Small intestine (tissue), 7 donors: ENCODE results near the gene CNGB1. TPM values are rescaled to one million over a fixed set of nuclear protein-coding genes. Genes with fewer than 3 reads are reported as not detected.

Experiments used
- DNase-seq, 2 donors: peaks; one replicate each; pipeline versions ENCODE4 v3.0.0 to v3.0.0-alpha.2; 2013
- FAIRE-seq: peaks from 2 replicates; lab custom pipeline; 2012; peaks lifted over from hg19 to GRCh38; lab: Jason Lieb, UNC
- H3K27ac ChIP-seq, 3 donors: one replicate each; pipeline ENCODE4 v1.5.1; 2013; ENCODE audit warnings: low read length in 2 of 3, mild to moderate bottlenecking in 2 of 3, control low read depth in 1 of 3, inconsistent platforms in 1 of 3, low read depth in 1 of 3, moderate library complexity in 1 of 3
- H3K27me3 ChIP-seq, 3 donors: one replicate each; pipeline ENCODE4 v1.6.1; 2013; ENCODE audit warnings: low read length in 3 of 3, inconsistent platforms in 1 of 3; ENCODE audit not compliant: control insufficient read depth in 3 of 3, insufficient read depth in 3 of 3
- H3K36me3 ChIP-seq, 3 donors: one replicate each; pipeline ENCODE4 v1.6.1; 2013; ENCODE audit warnings: low read length in 3 of 3, inconsistent platforms in 1 of 3, low read depth in 1 of 3, mild to moderate bottlenecking in 1 of 3, moderate library complexity in 1 of 3; ENCODE audit not compliant: control insufficient read depth in 3 of 3, insufficient read depth in 2 of 3
- H3K4me1 ChIP-seq, 3 donors: one replicate each; pipeline ENCODE4 v1.6.1; 2013; ENCODE audit warnings: low read length in 2 of 3, inconsistent platforms in 1 of 3, low read depth in 1 of 3, mild to moderate bottlenecking in 1 of 3, moderate library complexity in 1 of 3; ENCODE audit not compliant: control insufficient read depth in 3 of 3, insufficient read depth in 2 of 3
- H3K4me3 ChIP-seq, 3 donors: one replicate each; pipeline ENCODE4 v1.5.1; 2013; ENCODE audit warnings: low read length in 3 of 3, control low read depth in 1 of 3, inconsistent platforms in 1 of 3, low read depth in 1 of 3, mild to moderate bottlenecking in 1 of 3, moderate library complexity in 1 of 3
- H3K9me3 ChIP-seq, 2 donors: one replicate each; pipeline ENCODE4 v1.6.1; 2013; ENCODE audit warnings: low read depth in 1 of 2, low read length in 1 of 2; ENCODE audit not compliant: control insufficient read depth in 2 of 2, insufficient read depth in 1 of 2
- WGBS, 3 donors: extraction: QIAGEN DNeasy Blood & Tissue Kit; methylation state at CpG; one replicate each; pipeline ENCODE4 v1.1.7; 2013; 5-methylcytosine and 5-hydroxymethylcytosine counted together
- polyA plus RNA-seq, 4 donors: library from polyadenylated mRNA; stranded (reverse) in 3 of 4; unstranded in 1 of 4; fragments of 200-250 nt in 3 of 4; fragments of 120-200 nt in 1 of 4; gene quantifications; one replicate each; pipeline versions ENCODE4 v1.2.1 to v1.2.3, GENCODE V29; 2013
- donor health status: healthy with polysubstance abuse.
- donor health status: control.
- donor health status: control.
- donor health status: Bipolar disorder and iron deficiency.
- donor health status: healthy.

CNGB1 gene
- polyA plus RNA-seq, 4 donors: 1.3 to 1.7 TPM; not detected in 2

DNA sequence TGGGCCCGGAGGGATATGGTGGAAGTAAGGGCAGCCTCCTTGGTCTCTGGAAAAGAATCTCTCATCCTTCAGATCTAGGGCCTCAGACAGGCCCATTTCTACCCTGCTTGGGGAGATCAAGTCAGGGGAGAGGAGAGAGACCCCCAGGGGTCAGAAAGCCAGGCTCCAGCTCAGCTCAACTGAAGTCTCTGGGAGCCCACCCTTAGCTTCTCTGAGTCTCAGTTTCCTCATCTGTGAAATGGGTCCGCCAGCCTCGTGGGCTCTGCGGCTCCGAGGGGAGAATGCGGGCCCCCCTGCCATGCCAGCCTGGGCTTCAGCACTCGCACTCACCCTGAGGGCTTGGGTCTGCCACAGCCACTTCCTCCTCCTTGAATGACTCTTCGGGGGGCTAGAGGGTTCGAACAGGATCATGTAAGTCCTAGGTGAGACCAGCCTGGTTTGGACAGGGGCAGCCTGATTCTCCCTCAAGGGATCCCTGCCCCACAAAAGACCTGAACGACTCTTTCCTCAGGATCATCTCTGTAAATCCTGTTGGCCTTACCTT, 6.7 kb downstream of the CNGB1 start:
- 73 to 85% (median 82%) methylated on average over 10 of the region's 10 CpGs for WGBS, 3 donors

GRCh38 chr16:57962756-57963155, 8.2 kb downstream of the CNGB1 start:
- H3K36me3 ChIP-seq: no peaks in the 10 kb centered on the region
- no peaks in the 10 kb centered on the region for H3K4me1 ChIP-seq
- no peaks in the 10 kb centered on the region for H3K27me3 ChIP-seq
- no peak overlapping the region for H3K27ac ChIP-seq
- FAIRE-seq: no peak
- WGBS, 3 donors: 73 to 85% (median 77%) methylated on average over 9 of the region's 9 CpGs
- no peak overlapping the region for H3K4me3 ChIP-seq
- H3K9me3 ChIP-seq: no peaks in the 10 kb centered on the region
- DNase-seq: no peak

More for the DNA sequence above, 6.7 kb downstream of the CNGB1 start:
- Histone ChIP-seq H3K9me3 (no peaks in the 10 kb centered on the region), H3K27ac (no peak overlapping the region), H3K36me3 (no peaks in the 10 kb centered on the region), H3K4me3 (no peak overlapping the region), H3K27me3 (no peaks in the 10 kb centered on the region), H3K4me1 (no peaks in the 10 kb centered on the region)
- DNase-seq: no peak
- no peak for FAIRE-seq

GRCh38 chr16:57962046-57962445, 8.9 kb downstream of the CNGB1 start:
- 51 to 66% (median 66%) methylated on average over 5 of the region's 5 CpGs for WGBS, 3 donors

GRCh38 chr16:57961538-57961937, 9.4 kb downstream of the CNGB1 start:
- Histone ChIP-seq H3K27me3 (no peaks in the 10 kb centered on the region), H3K9me3 (no peaks in the 10 kb centered on the region), H3K36me3 (no peaks in the 10 kb centered on the region), H3K27ac (no peak overlapping the region), H3K4me1 (no peaks in the 10 kb centered on the region), H3K4me3 (no peak overlapping the region)
- FAIRE-seq (no peak), DNase-seq (no peak)
- WGBS, 3 donors: 41 to 63% (median 61%) methylated on average over 2 of the region's 2 CpGs

More at GRCh38 chr16:57962046-57962445, 8.9 kb downstream of the CNGB1 start:
- no peaks in the 10 kb centered on the region for H3K36me3 ChIP-seq
- H3K4me1 ChIP-seq: no peaks in the 10 kb centered on the region
- DNase-seq (no peak), FAIRE-seq (no peak)
- no peaks in the 10 kb centered on the region for H3K27me3 ChIP-seq
- H3K4me3 ChIP-seq: no peak overlapping the region
- no peak overlapping the region for H3K27ac ChIP-seq
- no peaks in the 10 kb centered on the region for H3K9me3 ChIP-seq

DNA sequence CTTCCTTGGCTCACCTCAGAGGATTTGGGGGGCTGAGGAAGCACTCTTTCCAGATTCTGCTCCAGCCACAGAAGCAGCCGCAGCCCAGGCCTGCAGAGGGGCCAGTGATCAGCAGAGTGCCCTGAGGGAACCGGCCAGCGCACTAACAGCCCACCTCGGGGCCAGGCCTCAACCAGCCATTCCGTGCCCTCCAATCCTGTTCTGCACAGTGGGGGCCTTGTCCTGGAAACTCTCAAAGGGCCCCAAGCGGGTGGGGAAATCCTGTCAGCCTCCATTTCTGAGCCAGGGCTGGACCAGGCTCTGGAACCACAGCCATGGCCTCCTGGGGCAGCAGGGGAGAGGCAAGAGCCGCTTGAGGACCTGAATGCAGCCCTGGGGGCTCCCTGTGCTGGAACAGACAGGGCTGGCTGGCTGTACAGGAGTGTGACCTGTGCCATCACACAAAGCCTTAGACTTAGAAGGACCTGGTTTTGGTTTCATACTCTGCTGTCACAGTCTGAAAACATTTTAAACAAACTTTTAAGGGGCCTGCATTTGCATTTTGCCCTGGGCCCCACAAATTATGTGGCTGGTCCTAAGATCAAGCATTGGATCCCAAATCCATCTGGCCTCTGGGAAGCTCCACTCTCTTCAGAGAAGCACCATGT, 10.0 kb downstream of the CNGB1 start:
- H3K27ac ChIP-seq: no peak overlapping the region
- no peaks in the 10 kb centered on the region for H3K9me3 ChIP-seq
- no peaks in the 10 kb centered on the region for H3K27me3 ChIP-seq
- no peak overlapping the region for H3K4me3 ChIP-seq
- no peaks in the 10 kb centered on the region for H3K36me3 ChIP-seq
- no peak for FAIRE-seq
- no peaks in the 10 kb centered on the region for H3K4me1 ChIP-seq
- DNase-seq: no peak
- 88 to 89% (median 89%) methylated on average over 7 of the region's 7 CpGs for WGBS, 3 donors

- H3K27me3 ChIP-seq: no peaks in the 10 kb centered on the region
- no peaks in the 10 kb centered on the region for H3K9me3 ChIP-seq
- H3K36me3 ChIP-seq: no peaks in the 10 kb centered on the region
- DNase-seq (no peak), FAIRE-seq (no peak)
- 64 to 85% (median 76%) methylated on average over 9 to 10 of the region's 10 CpGs for WGBS, 3 donors
- H3K27ac ChIP-seq: no peak overlapping the region
- H3K4me3 ChIP-seq: no peak overlapping the region
- no peaks in the 10 kb centered on the region for H3K4me1 ChIP-seq
Measured at GRCh38 chr16:57960310-57960709, 10.6 kb downstream of the CNGB1 start.

GRCh38 chr16:57959804-57960203, 11.1 kb downstream of the CNGB1 start:
- DNase-seq: no peak
- no peak for FAIRE-seq

GRCh38 chr16:57959121-57959520, 11.8 kb downstream of the CNGB1 start:
- no peaks in the 10 kb centered on the region for H3K4me1 ChIP-seq
- no peak overlapping the region for H3K4me3 ChIP-seq
- no peaks in the 10 kb centered on the region for H3K36me3 ChIP-seq
- H3K27me3 ChIP-seq: no peaks in the 10 kb centered on the region
- H3K9me3 ChIP-seq: no peaks in the 10 kb centered on the region
- WGBS, 3 donors: 80 to 90% (median 82%) methylated on average over 8 of the region's 8 CpGs
- DNase-seq: no peak
- FAIRE-seq: no peak
- H3K27ac ChIP-seq: no peak overlapping the region

More at GRCh38 chr16:57959804-57960203, 11.1 kb downstream of the CNGB1 start:
- H3K27me3 ChIP-seq: no peaks in the 10 kb centered on the region
- no peak overlapping the region for H3K27ac ChIP-seq
- H3K9me3 ChIP-seq: no peaks in the 10 kb centered on the region
- 79 to 84% (median 82%) methylated on average over 11 of the region's 11 CpGs for WGBS, 3 donors
- no peak overlapping the region for H3K4me3 ChIP-seq
- no peaks in the 10 kb centered on the region for H3K36me3 ChIP-seq
- no peaks in the 10 kb centered on the region for H3K4me1 ChIP-seq
